HepG2 (cell line): ENCODE results near the gene LARP1. TPM values are rescaled to one million over a fixed set of nuclear protein-coding genes. Genes with fewer than 3 reads are reported as not detected.

Source experiments
- AGO2 ChIP-seq: fragments of 200-400 bp; formaldehyde crosslinking; optimal IDR thresholded peaks from 2 replicates; pipeline ENCODE3; 2017; ENCODE audit warnings: mild to moderate bottlenecking, low read depth, low read length, moderate library complexity
- CENPT ChIP-seq: sonication (generic); formaldehyde crosslinking; IDR thresholded peaks from 2 replicates; pipeline ENCODE4 v1.8.0; 2022; ENCODE audit warnings: low read depth, mild to moderate bottlenecking, moderate library complexity, missing genetic modification reagents
- ESRRA ChIP-seq: sonication (generic); formaldehyde crosslinking; IDR thresholded peaks from 2 replicates; pipeline ENCODE4 v1.5.1; 2020; ENCODE audit warnings: mild to moderate bottlenecking, low read depth, missing genetic modification reagents
- FOXC1 ChIP-seq: sonication (generic); formaldehyde crosslinking; IDR thresholded peaks from 2 replicates; pipeline ENCODE4 v1.8.0; 2022; ENCODE audit warnings: mild to moderate bottlenecking, missing genetic modification reagents, borderline replicate concordance
- HNF1B ChIP-seq: sonication (generic); formaldehyde crosslinking; IDR thresholded peaks from 2 replicates; pipeline ENCODE4 v1.5.1; 2020; ENCODE audit warnings: mild to moderate bottlenecking, moderate library complexity, missing genetic modification reagents
- HOXA5 ChIP-seq: sonication (generic); formaldehyde crosslinking; IDR thresholded peaks from 2 replicates; pipeline ENCODE4 v1.4.0; 2020; ENCODE audit warnings: missing genetic modification reagents
- JUN ChIP-seq: sonication (generic); formaldehyde crosslinking; IDR thresholded peaks from 2 replicates; pipeline ENCODE4 v1.4.0; 2020; ENCODE audit warnings: mild to moderate bottlenecking, missing genetic modification reagents
- KDM1A ChIP-seq: IDR thresholded peaks from 2 replicates; pipeline ENCODE4 v1.6.1; 2016; ENCODE audit warnings: missing compliant biosample characterization
- MEIS2 ChIP-seq: sonication (generic); formaldehyde crosslinking; IDR thresholded peaks from 2 replicates; pipeline ENCODE4 v1.9.0; 2021; ENCODE audit warnings: mild to moderate bottlenecking, missing genetic modification reagents
- MIER2 ChIP-seq: IDR thresholded peaks from 2 replicates; pipeline ENCODE4 v1.6.1; 2016; ENCODE audit warnings: missing biosample characterization, missing genetic modification reagents
- MTF1 ChIP-seq: sonication (generic); formaldehyde crosslinking; IDR thresholded peaks from 2 replicates; pipeline ENCODE4 v1.5.0; 2020; ENCODE audit warnings: missing genetic modification reagents
- NFAT5 ChIP-seq: sonication (generic); formaldehyde crosslinking; IDR thresholded peaks from 2 replicates; pipeline ENCODE4 v1.4.0; 2020; ENCODE audit warnings: missing genetic modification reagents
- NFKB2 ChIP-seq: sonication (generic); formaldehyde crosslinking; IDR thresholded peaks from 2 replicates; pipeline ENCODE4 v1.4.0; 2020; ENCODE audit warnings: missing genetic modification reagents, borderline replicate concordance
- RXRA ChIP-seq: sonication (generic); formaldehyde crosslinking; IDR thresholded peaks from 2 replicates; pipeline ENCODE4 v1.5.1; 2020; ENCODE audit warnings: missing genetic modification reagents
- SOX6 ChIP-seq, 2 experiments: fragments of 450-650 bp in 1 of 2; sonication (generic) in 1 of 2; formaldehyde crosslinking in 1 of 2; IDR thresholded peaks; 2 replicates each; pipeline versions ENCODE4 v1.4.0 to v1.6.1; 2017 to 2020; ENCODE audit warnings: antibody characterized with exemption in 1 of 2, mild to moderate bottlenecking in 1 of 2, missing genetic modification reagents in 1 of 2
- ZNF281 ChIP-seq: sonication (generic); formaldehyde crosslinking; IDR thresholded peaks from 2 replicates; pipeline ENCODE4 v1.4.0; 2020; ENCODE audit warnings: missing genetic modification reagents, borderline replicate concordance
- ZNF556 ChIP-seq: sonication (generic); formaldehyde crosslinking; IDR thresholded peaks from 2 replicates; pipeline ENCODE4 v1.4.0; 2020; ENCODE audit warnings: mild to moderate bottlenecking, missing genetic modification reagents, borderline replicate concordance
- ZNF589 ChIP-seq: sonication (generic); formaldehyde crosslinking; conservative IDR thresholded peaks from 2 replicates; pipeline ENCODE4 v1.8.0; 2022; ENCODE audit warnings: mild to moderate bottlenecking, moderate library complexity, missing genetic modification reagents
- ZNF83 ChIP-seq: sonication (generic); formaldehyde crosslinking; IDR thresholded peaks from 2 replicates; pipeline ENCODE4 v1.4.0; 2020; ENCODE audit warnings: missing genetic modification reagents, mild to moderate bottlenecking, borderline replicate concordance
- ZSCAN25 ChIP-seq: sonication (generic); formaldehyde crosslinking; IDR thresholded peaks from 2 replicates; pipeline ENCODE4 v1.8.0; 2022; ENCODE audit warnings: mild to moderate bottlenecking, missing genetic modification reagents
- polyA plus RNA-seq, 8 experiments: library from polyadenylated mRNA; depleted of rRNA in 3 of 8; stranded (reverse) in 7 of 8; unstranded in 1 of 8; fragments of >200 nt; fragmentation: Illumina TruSeq in 4 of 8; extraction: Trizol in 4 of 8; gene quantifications; 2 replicates each; pipeline versions ENCODE4 v1.2.1 to v1.2.3, GENCODE V29; 2011 to 2016; ENCODE audit warnings: low read depth in 4 of 8, missing spikeins in 1 of 8, mixed read lengths in 1 of 8; ENCODE audit not compliant: insufficient read depth in 1 of 8
- total RNA-seq, 5 experiments: library from RNA; depleted of rRNA; stranded (reverse); fragments of >200 nt; fragmentation: Illumina TruSeq; extraction: Trizol; gene quantifications; 2 replicates each; pipeline ENCODE4 v1.2.3, GENCODE V29; 2016; ENCODE audit warnings: low read depth in 1 of 5

Gene LARP1
- total and polyA plus RNA-seq, 2 of the 13 experiments (the other 11 are each of a cell fraction or from before 2014, with no cell fraction given): 45.2 to 61.4 TPM

GRCh38 chr5:154756009-154756867 is 1.1 kb downstream of the LARP1 start (continued):
- no peak for TF ChIP-seq ZNF556 (CRISPR knock-in tag)
- no peak for TF ChIP-seq SOX6 (IDR thresholded peaks at IDR 0.05)
- 0 out of 2 replicates have a peak, but pooled peaks have one; percentile 16 for TF ChIP-seq SOX6 (CRISPR knock-in tag; IDR thresholded peaks at IDR 0.05)
- no peak for TF ChIP-seq KDM1A (CRISPR knock-in tag)
- no peak for TF ChIP-seq ZNF589 (CRISPR knock-in tag)
- TF ChIP-seq ZNF83: 0 out of 2 replicates have a peak, but pooled peaks have one; percentile 24
- TF ChIP-seq ESRRA (CRISPR knock-in tag): no peak
- no peak for TF ChIP-seq MIER2 (CRISPR knock-in tag)
- TF ChIP-seq ZNF281: no peak
- no peak for TF ChIP-seq RXRA (CRISPR knock-in tag)
- TF ChIP-seq AGO2: peak; percentile 69
- TF ChIP-seq JUN (CRISPR knock-in tag): no peak
- TF ChIP-seq ZSCAN25: peak; percentile 10; the same call in 1 of the 2 replicates
- no peak for TF ChIP-seq CENPT
- TF ChIP-seq MEIS2: no peak
- TF ChIP-seq FOXC1 (CRISPR knock-in tag): peak; percentile 23
- TF ChIP-seq NFAT5 (CRISPR knock-in tag): no peak
- TF ChIP-seq NFKB2 (CRISPR knock-in tag): peak; percentile 33; the same call in 1 of the 2 replicates
- peak; percentile 77 for TF ChIP-seq HOXA5
- no peak for TF ChIP-seq HNF1B (CRISPR knock-in tag)
- TF ChIP-seq MTF1 (CRISPR knock-in tag): no peak
